Skeletal muscle tissue (tissue), 4 donors: ENCODE data around the gene PCDHB14. TPM values are rescaled to one million over a fixed set of nuclear protein-coding genes. Genes with fewer than 3 reads are reported as not detected.
"Not testable (repeated sequence)": the region's sequence is repeated elsewhere in the genome, so short reads cannot be mapped to it uniquely, and the experiment has no call there.

Experiments used
- H3K27ac ChIP-seq: one replicate; pipeline ENCODE4 v1.7.0; 2013; ENCODE audit warnings: mild to moderate bottlenecking, low read depth, low read length, inconsistent platforms
- H3K27me3 ChIP-seq, 3 donors: one replicate each; pipeline ENCODE4 v1.7.0; 2013; ENCODE audit warnings: low read length in 3 of 3; ENCODE audit not compliant: control insufficient read depth in 3 of 3, insufficient read depth in 3 of 3
- H3K36me3 ChIP-seq, 3 donors: one replicate each; pipeline ENCODE4 v1.7.0; 2013; ENCODE audit warnings: low read length in 3 of 3; ENCODE audit not compliant: control insufficient read depth in 3 of 3, insufficient read depth in 3 of 3
- H3K4me1 ChIP-seq, 3 donors: one replicate each; pipeline ENCODE4 v1.7.0; 2013; ENCODE audit warnings: low read length in 3 of 3, mild to moderate bottlenecking in 3 of 3; ENCODE audit not compliant: control insufficient read depth in 3 of 3, insufficient read depth in 3 of 3
- H3K4me3 ChIP-seq, 3 donors: one replicate each; pipeline ENCODE4 v1.7.0; 2013; ENCODE audit warnings: low read length in 3 of 3
- H3K9ac ChIP-seq, 3 donors: one replicate each; pipeline ENCODE4 v1.7.0; 2013; ENCODE audit warnings: low read length in 3 of 3, mild to moderate bottlenecking in 3 of 3, moderate library complexity in 2 of 3, low read depth in 1 of 3
- H3K9me3 ChIP-seq, 3 donors: one replicate each; pipeline ENCODE4 v1.7.0; 2013; ENCODE audit warnings: low read length in 3 of 3; ENCODE audit not compliant: control insufficient read depth in 3 of 3
- total RNA-seq: library from RNA; depleted of rRNA; stranded (reverse); fragments of >200 nt; gene quantifications from one replicate; pipeline ENCODE4 v1.2.3, GENCODE V29; 2014
- donor health status: Osteomylitis.

The PCDHB14 gene
- total RNA-seq, 1 donor from 2014 or later, result 4.2 TPM

DNA sequence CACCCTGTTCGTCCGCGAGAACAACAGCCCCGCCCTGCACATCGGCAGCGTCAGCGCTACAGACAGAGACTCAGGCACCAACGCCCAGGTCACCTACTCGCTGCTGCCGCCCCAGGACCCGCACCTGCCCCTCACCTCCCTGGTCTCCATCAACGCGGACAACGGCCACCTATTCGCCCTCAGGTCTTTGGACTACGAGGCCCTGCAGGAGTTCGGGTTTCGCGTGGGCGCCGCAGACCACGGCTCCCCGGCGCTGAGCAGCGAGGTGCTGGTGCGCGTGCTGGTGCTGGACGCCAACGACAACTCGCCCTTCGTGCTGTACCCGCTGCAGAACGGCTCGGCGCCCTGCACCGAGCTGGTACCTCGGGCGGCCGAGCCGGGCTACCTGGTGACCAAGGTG is 12.8 kb downstream of the PCDHB14 start:
- H3K27me3 ChIP-seq, H3K36me3 ChIP-seq, H3K4me3 ChIP-seq, H3K9ac ChIP-seq, H3K4me1 ChIP-seq, H3K27ac ChIP-seq: not testable (repeated sequence)
- peaks cover 32 to 33% (median 33%) of the 10 kb centered on the region in 3 donors for H3K9me3 ChIP-seq

DNA sequence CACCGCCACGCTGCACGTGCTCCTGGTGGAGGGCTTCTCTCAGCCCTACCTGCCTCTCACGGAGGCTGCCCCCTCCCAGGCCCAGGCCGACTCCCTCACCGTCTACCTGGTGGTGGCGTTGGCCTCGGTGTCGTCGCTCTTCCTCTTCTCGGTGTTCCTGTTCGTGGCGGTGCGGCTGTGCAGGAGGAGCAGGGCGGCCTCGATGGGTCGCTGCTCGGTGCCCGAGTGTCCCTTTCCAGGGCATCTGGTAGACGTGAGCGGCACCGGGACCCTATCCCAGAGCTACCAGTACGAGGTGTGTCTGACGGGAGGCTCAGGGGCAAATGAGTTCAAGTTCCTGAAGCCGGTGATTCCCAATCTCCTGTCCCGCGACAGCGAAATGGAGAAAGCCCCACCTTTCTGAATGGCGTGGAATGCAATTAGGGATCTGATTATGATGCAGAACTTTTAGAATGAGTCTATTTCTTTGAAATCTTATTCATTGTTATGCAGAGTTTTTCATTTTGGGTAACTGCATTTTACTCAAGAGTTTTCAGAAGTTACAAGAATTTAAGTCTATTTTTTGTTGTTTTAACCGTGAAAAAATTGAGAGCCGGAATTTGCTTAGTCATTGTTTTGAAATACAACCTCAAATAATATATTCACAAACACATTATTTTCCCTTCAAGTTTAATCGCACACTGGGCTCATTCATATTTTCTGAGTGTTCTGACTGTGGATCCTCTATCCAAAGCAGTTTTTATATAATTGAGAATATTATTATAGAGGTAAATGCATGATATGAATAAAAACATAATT is 13.6 kb downstream of the PCDHB14 start:
- H3K9ac ChIP-seq, result no peak overlapping the region
- H3K27me3 ChIP-seq, result peaks cover 0 to 4% (median 0%) of the 10 kb centered on the region in 3 donors
- H3K4me3 ChIP-seq, result peak overlapping the region in 1 of 3 donors; percentile 3
- H3K9me3 ChIP-seq, result peaks cover 33 to 39% (median 38%) of the 10 kb centered on the region in 3 donors
- no peaks in the 10 kb centered on the region for H3K36me3 ChIP-seq
- no peak overlapping the region for H3K27ac ChIP-seq
- H3K4me1 ChIP-seq, result no peaks in the 10 kb centered on the region

DNA sequence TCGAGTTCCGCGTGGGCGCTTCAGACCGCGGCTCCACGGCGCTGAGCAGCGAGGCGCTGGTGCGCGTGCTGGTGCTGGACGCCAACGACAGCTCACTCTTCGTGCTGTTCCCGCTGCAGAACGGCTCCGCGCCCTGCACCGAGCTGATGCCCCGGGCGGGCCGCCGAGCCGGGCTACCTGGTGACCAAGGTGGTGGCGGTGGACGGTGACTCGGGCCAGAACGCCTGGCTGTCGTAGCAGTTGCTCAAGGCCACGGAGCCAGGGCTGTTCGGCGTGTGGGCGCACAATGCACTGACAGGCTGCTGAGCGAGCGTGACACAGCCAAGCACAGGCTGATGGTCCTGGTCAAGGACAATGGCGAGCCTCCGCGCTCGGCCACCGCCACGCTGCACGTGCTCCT is 18.4 kb downstream of the PCDHB14 start:
- Histone ChIP-seq H3K4me3 (no peak overlapping the region), H3K27ac (no peak overlapping the region), H3K36me3 (no peaks in the 10 kb centered on the region), H3K27me3 (peaks cover 0 to 3% (median 0%) of the 10 kb centered on the region in 3 donors), H3K9ac (no peak overlapping the region), H3K9me3 (peaks cover 33 to 41% (median 34%) of the 10 kb centered on the region in 3 donors), H3K4me1 (no peaks in the 10 kb centered on the region)

DNA sequence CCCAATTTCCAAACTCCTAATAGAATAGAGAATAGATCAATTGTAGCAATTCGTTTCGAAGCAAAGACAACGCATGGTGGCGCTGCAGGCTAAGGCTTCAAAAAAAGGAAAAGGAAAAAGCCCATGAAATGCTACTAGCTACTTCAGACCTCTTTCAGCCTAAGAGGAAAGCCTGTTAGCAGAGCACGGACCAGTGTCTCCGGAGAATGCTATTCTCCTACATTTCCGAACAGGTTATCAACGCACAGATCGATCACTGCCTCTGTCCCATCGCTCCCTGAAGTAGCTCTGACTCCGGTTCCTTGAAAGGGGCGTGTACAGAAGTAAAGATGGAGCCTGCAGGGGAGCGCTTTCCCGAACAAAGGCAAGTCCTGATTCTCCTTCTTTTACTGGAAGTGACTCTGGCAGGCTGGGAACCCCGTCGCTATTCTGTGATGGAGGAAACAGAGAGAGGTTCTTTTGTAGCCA is 22.1 kb downstream of the PCDHB14 start, which contains the start of gene PCDHB15:
Gene PCDHB15 (plus strand): TSS at position 146 of the 468 bp plus-strand sequence. CDS start 184 bp downstream, at position 330.
- Histone ChIP-seq H3K4me1 (no peaks in the 10 kb centered on the region), H3K4me3 (peak within 1 kb of the TSS; percentile 32 to 64 (median 57)), H3K36me3 (no peaks in the 10 kb centered on the region), H3K9me3 (peaks cover 22 to 47% (median 29%) of the 10 kb centered on the region in 3 donors), H3K27me3 (no peaks in the 10 kb centered on the region), H3K9ac (no peak within 1 kb of the TSS), H3K27ac (no peak within 1 kb of the TSS)

DNA sequence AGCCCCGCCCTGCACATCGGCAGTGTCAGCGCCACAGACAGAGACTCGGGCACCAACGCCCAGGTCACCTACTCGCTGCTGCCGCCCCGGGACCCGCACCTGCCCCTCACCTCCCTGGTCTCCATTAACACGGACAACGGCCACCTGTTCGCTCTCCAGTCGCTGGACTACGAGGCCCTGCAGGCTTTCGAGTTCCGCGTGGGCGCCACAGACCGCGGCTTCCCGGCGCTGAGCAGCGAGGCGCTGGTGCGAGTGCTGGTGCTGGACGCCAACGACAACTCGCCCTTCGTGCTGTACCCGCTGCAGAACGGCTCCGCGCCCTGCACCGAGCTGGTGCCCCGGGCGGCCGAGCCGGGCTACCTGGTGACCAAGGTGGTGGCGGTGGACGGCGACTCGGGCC is 23.8 kb downstream of the PCDHB14 start:
- not testable (repeated sequence) for H3K4me3 ChIP-seq, H3K9ac ChIP-seq, H3K36me3 ChIP-seq, H3K4me1 ChIP-seq, H3K27ac ChIP-seq, H3K27me3 ChIP-seq
- H3K9me3 ChIP-seq, result peaks cover 13 to 56% (median 23%) of the 10 kb centered on the region in 3 donors

DNA sequence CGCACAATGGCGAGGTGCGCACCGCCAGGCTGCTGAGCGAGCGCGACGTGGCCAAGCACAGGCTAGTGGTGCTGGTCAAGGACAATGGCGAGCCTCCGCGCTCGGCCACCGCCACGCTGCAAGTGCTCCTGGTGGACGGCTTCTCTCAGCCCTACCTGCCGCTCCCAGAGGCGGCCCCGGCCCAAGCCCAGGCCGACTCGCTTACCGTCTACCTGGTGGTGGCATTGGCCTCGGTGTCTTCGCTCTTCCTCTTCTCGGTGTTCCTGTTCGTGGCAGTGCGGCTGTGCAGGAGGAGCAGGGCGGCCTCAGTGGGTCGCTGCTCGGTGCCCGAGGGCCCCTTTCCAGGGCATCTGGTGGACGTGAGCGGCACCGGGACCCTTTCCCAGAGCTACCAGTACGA is 24.3 kb downstream of the PCDHB14 start:
- peaks cover 13 to 54% (median 23%) of the 10 kb centered on the region in 3 donors for H3K9me3 ChIP-seq
- H3K36me3 ChIP-seq, H3K27me3 ChIP-seq, H3K9ac ChIP-seq, H3K4me3 ChIP-seq, H3K4me1 ChIP-seq, H3K27ac ChIP-seq: not testable (repeated sequence)

DNA sequence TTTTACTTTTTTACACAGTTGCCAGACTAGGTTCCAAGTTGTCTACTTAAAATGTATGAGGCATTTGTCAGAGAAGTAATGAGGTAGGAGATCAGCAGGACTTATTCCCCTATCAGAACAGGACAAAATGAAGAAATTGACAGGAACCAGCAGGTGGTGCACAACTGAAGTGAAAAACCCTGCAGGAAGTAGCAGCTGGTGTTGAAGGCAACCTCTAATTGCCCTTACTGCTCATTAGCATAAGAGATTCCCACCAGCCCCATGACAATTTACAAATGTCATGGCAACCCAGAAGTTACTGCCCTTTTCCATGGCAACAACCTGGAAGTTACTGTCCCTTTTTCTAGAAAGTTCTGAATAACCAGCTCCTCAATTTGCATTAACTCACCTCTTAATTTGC is 27.4 kb downstream of the PCDHB14 start:
- Histone ChIP-seq H3K9ac (no peak overlapping the region), H3K36me3 (no peaks in the 10 kb centered on the region), H3K4me3 (peak overlapping the region in 1 of 3 donors; percentile 33), H3K27ac (no peak overlapping the region), H3K4me1 (no peaks in the 10 kb centered on the region), H3K9me3 (peaks cover 14 to 67% (median 28%) of the 10 kb centered on the region in 3 donors), H3K27me3 (no peaks in the 10 kb centered on the region)

DNA sequence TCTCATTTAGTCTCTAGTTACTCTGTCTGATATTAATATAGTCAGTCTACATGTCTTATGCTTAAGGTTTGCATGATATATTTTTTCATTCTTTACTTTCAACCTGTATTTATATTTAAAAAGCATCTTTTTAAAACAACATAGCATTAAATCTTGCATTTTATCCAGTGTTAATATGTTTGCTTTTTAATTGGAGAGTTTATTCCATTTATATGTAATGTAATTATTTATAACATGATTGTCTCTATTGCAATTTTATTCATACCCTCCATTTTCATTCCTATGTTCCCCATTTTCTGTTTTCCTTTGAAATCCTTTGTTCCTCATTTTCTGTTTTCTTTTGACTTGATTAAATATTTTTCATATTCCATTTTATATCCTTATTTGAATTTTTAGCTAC is 35.3 kb downstream of the PCDHB14 start:
- no peak overlapping the region for H3K27ac ChIP-seq
- no peak overlapping the region for H3K9ac ChIP-seq
- H3K9me3 ChIP-seq, result peaks cover 44 to 73% (median 47%) of the 10 kb centered on the region in 3 donors
- H3K27me3 ChIP-seq, result no peaks in the 10 kb centered on the region
- H3K4me3 ChIP-seq, result peak overlapping the region in 1 of 3 donors; percentile 32
- no peaks in the 10 kb centered on the region for H3K4me1 ChIP-seq
- H3K36me3 ChIP-seq, result no peaks in the 10 kb centered on the region

DNA sequence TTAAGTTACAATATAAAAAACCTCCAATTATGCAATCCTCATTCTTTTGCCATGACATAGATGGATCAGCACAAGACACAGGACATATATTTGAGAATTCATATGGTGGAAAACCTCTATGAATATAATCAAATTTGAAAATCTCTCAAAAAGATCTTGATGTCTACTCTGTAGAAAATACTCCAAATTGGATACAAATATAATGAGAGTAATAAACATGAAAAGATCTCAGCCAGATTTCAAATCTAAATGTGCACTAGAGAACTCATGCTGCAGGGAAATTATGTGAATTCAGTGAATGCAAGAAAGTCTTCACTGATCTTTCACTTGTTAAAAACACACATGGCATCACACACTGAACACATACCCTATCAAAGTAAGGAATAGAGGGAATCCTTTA is 35.8 kb downstream of the PCDHB14 start:
- Histone ChIP-seq H3K9me3 (peaks cover 43 to 75% (median 50%) of the 10 kb centered on the region in 3 donors), H3K4me1 (no peaks in the 10 kb centered on the region), H3K27ac (no peak overlapping the region), H3K36me3 (no peaks in the 10 kb centered on the region), H3K4me3 (peak overlapping the region in 1 of 3 donors; percentile 32), H3K27me3 (no peaks in the 10 kb centered on the region), H3K9ac (no peak overlapping the region)
